Astrocyte of the spinal cord (primary cell): ENCODE results near the gene OLR1.

Experiments used
- DNase-seq: peaks from one replicate; pipeline ENCODE4 v3.0.0; 2011; ENCODE audit warnings: low read depth, low spot score
- H3K4me3 ChIP-seq: 2 replicates; pipeline ENCODE4 v1.5.1; 2011; ENCODE audit warnings: low read depth, mild to moderate bottlenecking, low read length, moderate library complexity
- in situ Hi-C: cut with HindIII; loops from 2 replicates; pipeline ENCODE4 v1.10.0; 2017; ENCODE audit warnings: low sequenced_read_pairs
- TF ChIP-seq, protein P1 (sequence below): IDR thresholded peaks from 2 replicates; pipeline ENCODE4 v1.5.1; 2012; ENCODE audit warnings: low read depth, mild to moderate bottlenecking, low read length, inconsistent platforms

OLR1 gene

DNA sequence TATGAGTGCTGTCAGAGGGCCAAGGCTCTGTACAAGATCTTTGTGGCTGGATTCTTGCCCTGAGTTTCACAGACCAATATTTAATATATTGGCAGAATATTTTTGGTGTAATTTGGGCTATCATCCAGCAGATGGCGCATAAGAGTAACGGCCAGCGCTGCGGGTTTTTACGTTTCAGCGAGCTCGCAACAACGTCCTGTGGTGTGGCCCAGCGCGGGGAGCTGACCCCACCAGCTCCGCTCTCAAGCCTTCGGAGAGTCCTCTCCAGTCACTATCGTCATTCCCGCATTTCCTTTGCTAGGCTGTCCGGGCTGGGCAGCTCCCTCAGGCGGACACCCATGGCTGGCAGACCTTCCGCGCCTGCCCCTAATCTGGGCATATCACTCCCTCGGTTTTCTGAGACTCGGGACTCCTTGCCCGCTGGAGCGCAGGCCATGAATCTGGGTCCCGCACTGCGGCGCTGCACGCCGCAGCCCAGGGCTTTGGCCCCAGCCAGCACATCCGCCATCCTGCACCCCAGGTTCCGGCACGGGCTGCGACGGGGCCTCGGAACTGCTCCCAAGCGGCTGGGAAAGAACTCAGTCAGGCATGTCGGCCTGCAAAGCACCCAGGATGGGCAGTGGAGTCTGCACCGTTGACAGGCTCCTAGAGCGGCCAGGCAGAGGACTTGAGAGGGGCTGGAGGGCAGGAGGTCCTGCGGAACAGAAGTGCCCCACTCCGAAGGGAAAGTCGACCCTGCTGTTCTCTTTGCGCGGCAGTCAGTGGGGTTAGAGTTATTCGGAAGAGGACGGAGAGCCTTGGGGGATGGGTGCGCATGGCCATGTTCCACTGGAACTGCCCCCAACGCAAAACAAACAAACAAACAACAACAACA lies 18.4 kb downstream of the OLR1 start:
- in situ Hi-C loops: no loop called here
- TF ChIP-seq, protein P1, sequence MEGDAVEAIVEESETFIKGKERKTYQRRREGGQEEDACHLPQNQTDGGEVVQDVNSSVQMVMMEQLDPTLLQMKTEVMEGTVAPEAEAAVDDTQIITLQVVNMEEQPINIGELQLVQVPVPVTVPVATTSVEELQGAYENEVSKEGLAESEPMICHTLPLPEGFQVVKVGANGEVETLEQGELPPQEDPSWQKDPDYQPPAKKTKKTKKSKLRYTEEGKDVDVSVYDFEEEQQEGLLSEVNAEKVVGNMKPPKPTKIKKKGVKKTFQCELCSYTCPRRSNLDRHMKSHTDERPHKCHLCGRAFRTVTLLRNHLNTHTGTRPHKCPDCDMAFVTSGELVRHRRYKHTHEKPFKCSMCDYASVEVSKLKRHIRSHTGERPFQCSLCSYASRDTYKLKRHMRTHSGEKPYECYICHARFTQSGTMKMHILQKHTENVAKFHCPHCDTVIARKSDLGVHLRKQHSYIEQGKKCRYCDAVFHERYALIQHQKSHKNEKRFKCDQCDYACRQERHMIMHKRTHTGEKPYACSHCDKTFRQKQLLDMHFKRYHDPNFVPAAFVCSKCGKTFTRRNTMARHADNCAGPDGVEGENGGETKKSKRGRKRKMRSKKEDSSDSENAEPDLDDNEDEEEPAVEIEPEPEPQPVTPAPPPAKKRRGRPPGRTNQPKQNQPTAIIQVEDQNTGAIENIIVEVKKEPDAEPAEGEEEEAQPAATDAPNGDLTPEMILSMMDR: peak; percentile 71
- peak; percentile 75 for DNase-seq
- H3K4me3 ChIP-seq: peak overlapping the region; percentile 53

DNA sequence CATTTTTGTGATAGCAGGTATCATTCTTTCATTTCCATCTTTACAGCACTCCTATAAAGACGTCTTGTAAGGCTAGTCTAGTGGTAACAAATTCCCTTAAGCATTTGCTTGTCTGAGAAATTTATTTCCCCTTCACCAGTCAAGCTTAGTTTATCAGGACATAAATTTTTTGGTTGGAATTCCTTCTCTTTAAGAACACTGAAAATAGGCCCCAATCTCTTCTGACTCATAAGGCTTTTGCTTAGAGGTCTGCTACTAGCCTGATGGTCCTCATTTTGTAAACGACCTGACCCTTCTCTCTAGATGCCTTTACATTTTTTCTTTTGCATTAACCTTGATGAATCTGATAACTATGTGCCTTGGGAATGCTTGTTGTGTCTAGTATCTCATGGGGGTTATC lies 20.3 kb downstream of the OLR1 start:
- TF ChIP-seq, protein P1: no peak
- DNase-seq: no peak
- in situ Hi-C loops: no loop called here
- H3K4me3 ChIP-seq: no peak overlapping the region

DNA sequence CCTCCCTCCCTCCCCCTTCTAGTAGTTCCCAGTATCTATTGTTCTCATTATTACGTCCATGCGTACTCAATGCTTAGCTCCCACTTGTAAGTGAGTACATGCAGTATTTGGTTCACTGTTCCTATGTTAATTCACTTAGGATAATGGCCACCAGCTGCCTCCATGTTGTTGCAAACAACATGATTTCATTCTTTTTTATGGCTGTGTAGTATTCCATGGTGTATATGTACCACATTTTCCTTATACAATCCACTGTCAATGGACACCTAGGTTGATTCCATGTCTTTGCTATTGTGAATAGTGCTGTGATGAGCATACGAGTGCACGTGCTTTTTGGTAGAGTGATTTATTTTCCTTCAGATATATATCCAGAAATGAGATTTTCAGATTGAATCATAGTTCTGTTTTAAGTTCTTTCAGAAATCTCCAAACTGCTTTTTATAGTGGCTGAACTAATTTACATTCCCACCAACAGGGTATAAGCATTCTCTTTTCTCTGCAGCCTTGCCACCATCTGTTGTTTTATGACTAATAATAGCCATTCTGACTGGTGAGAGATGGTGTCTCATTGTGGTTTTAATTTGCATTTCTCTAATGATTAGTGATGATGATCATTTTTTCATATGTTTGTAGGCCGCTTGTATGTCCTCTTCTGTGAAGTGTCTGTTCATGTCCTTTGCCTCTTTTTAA lies 24.1 kb downstream of the OLR1 start:
- in situ Hi-C loops: no loop called here
- TF ChIP-seq, protein P1: no peak
- no peak for DNase-seq
- no peak overlapping the region for H3K4me3 ChIP-seq

DNA sequence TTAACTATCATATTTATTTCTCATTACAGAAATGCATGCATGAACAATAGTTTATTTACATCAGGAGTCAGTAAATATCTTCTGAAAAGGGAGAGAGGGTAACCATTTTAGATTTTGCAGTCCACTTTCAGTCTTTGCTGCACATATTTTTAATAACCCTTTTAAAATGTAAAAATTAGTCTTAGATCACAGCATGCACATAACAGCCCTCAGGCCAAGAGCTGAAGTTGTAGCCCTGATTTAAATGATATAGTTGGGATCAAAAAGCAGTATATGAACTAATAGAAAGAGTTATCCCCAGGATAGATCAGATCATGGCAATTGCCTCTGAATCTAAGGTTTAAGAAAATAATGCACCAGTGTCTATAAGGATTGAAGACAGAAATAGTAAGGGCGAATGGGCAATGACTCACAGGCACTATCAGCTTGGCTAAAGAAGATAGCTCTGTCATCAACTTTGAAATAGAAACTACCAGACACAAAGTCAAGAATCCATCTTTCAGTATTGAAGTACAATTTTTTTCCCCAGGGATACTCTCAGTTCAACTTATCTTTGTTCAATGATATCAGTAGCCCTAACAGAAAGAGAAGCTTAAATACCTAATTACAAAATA lies 28.8 kb downstream of the OLR1 start:
- TF ChIP-seq, protein P1: no peak
- no peak for DNase-seq
- in situ Hi-C loops: no loop called here
- H3K4me3 ChIP-seq: no peak overlapping the region

DNA sequence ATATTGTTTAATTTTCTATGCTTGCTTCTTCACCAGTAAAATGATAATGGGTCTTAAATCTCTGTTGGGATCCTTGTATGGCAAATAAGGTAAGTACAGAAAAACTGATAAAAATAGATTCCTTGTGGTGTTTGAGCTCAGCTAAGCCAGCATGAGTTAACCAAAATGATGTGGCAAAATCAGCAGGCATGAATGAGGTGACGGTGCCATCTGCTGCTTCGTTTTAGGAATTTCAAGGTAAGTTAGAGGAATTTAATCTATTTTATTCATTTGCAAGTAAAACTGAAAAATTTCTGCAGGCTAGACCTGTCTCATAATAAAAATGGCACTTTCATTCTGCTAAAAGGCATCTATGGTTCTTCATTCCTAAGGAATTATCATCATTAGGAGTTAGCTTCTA lies 31.9 kb downstream of the OLR1 start:
- TF ChIP-seq, protein P1: peak; percentile 33
- DNase-seq: peak; percentile 71
- H3K4me3 ChIP-seq: no peak overlapping the region
- in situ Hi-C loops: no loop called here

DNA sequence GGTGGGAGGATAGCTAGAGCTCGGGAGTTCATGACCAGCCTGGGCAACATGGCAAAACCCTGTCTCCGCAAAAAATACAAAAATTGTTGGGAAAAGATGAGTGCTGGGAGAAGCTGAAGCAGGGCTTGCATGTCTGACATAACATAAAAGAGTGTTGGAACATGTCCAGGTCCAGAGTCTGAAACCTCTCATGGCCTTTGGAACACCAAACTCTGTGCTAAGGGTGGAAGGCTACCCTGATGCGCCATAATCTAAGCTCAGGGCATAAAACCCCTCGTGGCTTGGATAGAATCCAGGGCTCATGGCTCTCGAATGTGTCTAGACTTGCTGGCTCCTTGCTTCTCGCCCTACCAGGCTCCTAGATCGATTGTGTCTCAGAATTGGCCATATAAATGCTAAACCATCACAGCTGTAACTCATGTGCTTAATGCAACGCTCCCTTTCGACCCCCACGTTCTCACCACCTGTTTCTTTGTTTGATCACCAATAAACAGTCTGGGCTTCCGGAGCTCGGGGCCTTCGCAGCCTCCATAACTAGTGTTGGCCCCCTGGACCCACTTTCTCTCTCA lies 35.2 kb downstream of the OLR1 start:
- in situ Hi-C loops: no loop called here
- TF ChIP-seq, protein P1: no peak
- no peak for DNase-seq
- H3K4me3 ChIP-seq: no peak overlapping the region
